PFSK-1 (cell line): ENCODE results near the gene DUOX2.

Source experiments
- FOXP2 ChIP-seq: optimal IDR thresholded peaks from 2 replicates; pipeline ENCODE3; 2011; ENCODE audit warnings: borderline replicate concordance, control low read depth, inconsistent platforms; ENCODE audit not compliant: insufficient read depth; ENCODE audit errors: extremely low read length, extremely low read depth
- POLR2AphosphoS5 ChIP-seq: IDR thresholded peaks from 2 replicates; pipeline ENCODE4 v1.6.1; 2012; ENCODE audit warnings: low read depth, mild to moderate bottlenecking, control low read depth, low read length, moderate library complexity
- TAF1 ChIP-seq: IDR thresholded peaks from 2 replicates; pipeline ENCODE4 v1.6.1; 2012; ENCODE audit warnings: low read length, control low read depth, borderline replicate concordance; ENCODE audit not compliant: insufficient read depth
- TF ChIP-seq, protein P1 (sequence below), 2 experiments: IDR thresholded peaks; 2 replicates each; pipeline versions ENCODE4 v1.6.1 to v1.8.0; 2011 to 2012; ENCODE audit warnings: low read depth in 2 of 2, low read length in 2 of 2, control low read depth in 1 of 2, inconsistent platforms in 1 of 2, mild to moderate bottlenecking in 1 of 2, moderate library complexity in 1 of 2; ENCODE audit not compliant: insufficient read depth in 1 of 2

DNA sequence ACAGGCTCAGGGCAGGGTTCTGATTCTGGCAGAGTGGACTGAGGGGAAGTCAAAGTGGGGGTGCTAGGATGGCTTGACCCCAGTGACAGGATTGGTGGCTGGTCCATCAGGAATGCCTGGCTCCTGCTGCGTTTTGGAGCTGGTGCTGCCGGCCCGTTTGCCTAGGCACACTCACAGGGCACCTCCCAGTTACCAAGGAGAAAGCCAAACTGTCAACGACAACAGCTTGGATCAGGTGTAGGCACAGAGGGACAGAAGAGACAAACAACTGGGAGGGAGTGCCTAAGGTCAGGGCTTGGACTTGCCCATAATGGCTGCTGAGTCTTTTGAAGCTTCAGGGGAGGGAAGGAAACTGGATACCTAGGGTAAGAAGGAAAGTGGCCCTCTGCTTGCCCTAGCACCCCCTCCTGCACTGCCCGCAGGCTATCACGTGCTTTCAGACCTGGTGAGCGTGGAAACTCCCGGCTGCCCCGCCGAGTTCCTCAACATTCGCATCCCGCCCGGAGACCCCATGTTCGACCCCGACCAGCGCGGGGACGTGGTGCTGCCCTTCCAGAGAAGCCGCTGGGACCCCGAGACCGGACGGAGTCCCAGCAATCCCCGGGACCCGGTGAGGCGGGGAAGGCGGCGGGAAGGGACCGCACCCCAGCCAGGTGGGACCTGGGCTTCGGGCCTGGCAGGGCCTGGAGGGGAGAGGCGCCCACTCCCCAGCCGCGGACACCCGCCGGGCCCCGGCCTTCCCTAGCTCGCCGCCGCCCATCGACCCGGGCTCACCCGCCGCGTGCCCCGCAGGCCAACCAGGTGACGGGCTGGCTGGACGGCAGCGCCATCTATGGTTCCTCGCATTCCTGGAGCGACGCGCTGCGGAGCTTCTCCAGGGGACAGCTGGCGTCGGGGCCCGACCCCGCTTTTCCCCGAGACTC, 21.0 kb upstream of the DUOX2 start:
- TF ChIP-seq POLR2AphosphoS5 (no peak), TAF1 (no peak), FOXP2 (no peak)
- TF ChIP-seq, protein P1, sequence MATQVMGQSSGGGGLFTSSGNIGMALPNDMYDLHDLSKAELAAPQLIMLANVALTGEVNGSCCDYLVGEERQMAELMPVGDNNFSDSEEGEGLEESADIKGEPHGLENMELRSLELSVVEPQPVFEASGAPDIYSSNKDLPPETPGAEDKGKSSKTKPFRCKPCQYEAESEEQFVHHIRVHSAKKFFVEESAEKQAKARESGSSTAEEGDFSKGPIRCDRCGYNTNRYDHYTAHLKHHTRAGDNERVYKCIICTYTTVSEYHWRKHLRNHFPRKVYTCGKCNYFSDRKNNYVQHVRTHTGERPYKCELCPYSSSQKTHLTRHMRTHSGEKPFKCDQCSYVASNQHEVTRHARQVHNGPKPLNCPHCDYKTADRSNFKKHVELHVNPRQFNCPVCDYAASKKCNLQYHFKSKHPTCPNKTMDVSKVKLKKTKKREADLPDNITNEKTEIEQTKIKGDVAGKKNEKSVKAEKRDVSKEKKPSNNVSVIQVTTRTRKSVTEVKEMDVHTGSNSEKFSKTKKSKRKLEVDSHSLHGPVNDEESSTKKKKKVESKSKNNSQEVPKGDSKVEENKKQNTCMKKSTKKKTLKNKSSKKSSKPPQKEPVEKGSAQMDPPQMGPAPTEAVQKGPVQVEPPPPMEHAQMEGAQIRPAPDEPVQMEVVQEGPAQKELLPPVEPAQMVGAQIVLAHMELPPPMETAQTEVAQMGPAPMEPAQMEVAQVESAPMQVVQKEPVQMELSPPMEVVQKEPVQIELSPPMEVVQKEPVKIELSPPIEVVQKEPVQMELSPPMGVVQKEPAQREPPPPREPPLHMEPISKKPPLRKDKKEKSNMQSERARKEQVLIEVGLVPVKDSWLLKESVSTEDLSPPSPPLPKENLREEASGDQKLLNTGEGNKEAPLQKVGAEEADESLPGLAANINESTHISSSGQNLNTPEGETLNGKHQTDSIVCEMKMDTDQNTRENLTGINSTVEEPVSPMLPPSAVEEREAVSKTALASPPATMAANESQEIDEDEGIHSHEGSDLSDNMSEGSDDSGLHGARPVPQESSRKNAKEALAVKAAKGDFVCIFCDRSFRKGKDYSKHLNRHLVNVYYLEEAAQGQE (IDR thresholded peaks at IDR 0.05; ENCODE audit: insufficient read depth in 1 of 2, low read depth in 2 of 2, low read length in 2 of 2) = no peak
